Suprapubic skin (tissue), 4 donors: Measurements from ENCODE around the gene MTHFSD. TPM values are rescaled to one million over a fixed set of nuclear protein-coding genes. Genes with fewer than 3 reads are reported as not detected.

Source experiments
- DNase-seq, 2 donors: peaks; one replicate each; pipeline ENCODE4 v3.0.0-alpha.2; 2019; ENCODE audit warnings: low spot score in 2 of 2
- H3K27ac ChIP-seq: fragments of 200-600 bp; sonication (generic); one replicate; pipeline ENCODE4 v1.5.1; 2019
- H3K27me3 ChIP-seq: fragments of 200-600 bp; sonication (generic); one replicate; pipeline ENCODE4 v1.5.1; 2019
- H3K36me3 ChIP-seq: fragments of 200-600 bp; sonication (generic); one replicate; pipeline ENCODE4 v1.5.1; 2019
- H3K4me1 ChIP-seq: fragments of 200-600 bp; sonication (generic); one replicate; pipeline ENCODE4 v1.5.1; 2019
- H3K4me3 ChIP-seq: fragments of 200-600 bp; sonication (generic); one replicate; pipeline ENCODE4 v1.5.1; 2019; ENCODE audit warnings: mild to moderate bottlenecking
- H3K9me3 ChIP-seq: fragments of 200-600 bp; sonication (generic); one replicate; pipeline ENCODE4 v1.5.1; 2019
- CTCF ChIP-seq, 2 donors: fragments of 200-600 bp in 1 of 2; fragments of 450-650 bp in 1 of 2; sonication (generic) in 1 of 2; IDR thresholded peaks; one replicate each; pipeline ENCODE4 v1.5.1; 2016 to 2019; ENCODE audit warnings: antibody characterized with exemption in 2 of 2, mild to moderate bottlenecking in 1 of 2, moderate library complexity in 1 of 2
- EP300 ChIP-seq: sonication (generic); formaldehyde crosslinking; IDR thresholded peaks from one replicate; pipeline ENCODE4 v1.6.1; 2017; ENCODE audit warnings: antibody characterized with exemption
- POLR2A ChIP-seq, 2 donors: fragments of 450-650 bp; IDR thresholded peaks; one replicate each; pipeline ENCODE4 v1.6.1; 2017; ENCODE audit warnings: antibody characterized with exemption in 2 of 2, mild to moderate bottlenecking in 2 of 2, moderate library complexity in 2 of 2
- POLR2AphosphoS5 ChIP-seq, 3 donors: sonication (generic); formaldehyde crosslinking; IDR thresholded peaks; one replicate each; pipeline ENCODE4 v1.6.1; 2017; ENCODE audit warnings: antibody characterized with exemption in 3 of 3
- WGBS: methylation state at CpG from one replicate; pipeline ENCODE4 v1.1.5; 2018; 5-methylcytosine and 5-hydroxymethylcytosine counted together
- total RNA-seq, 4 donors: library from RNA; depleted of rRNA; stranded (reverse); fragments of >200 nt; gene quantifications; one replicate each; pipeline ENCODE4 v1.1.0, GENCODE V29; 2016

The MTHFSD gene
- total RNA-seq, 4 donors from 2014 or later = 12.4 to 43.4 (median 18.8) TPM

DNA sequence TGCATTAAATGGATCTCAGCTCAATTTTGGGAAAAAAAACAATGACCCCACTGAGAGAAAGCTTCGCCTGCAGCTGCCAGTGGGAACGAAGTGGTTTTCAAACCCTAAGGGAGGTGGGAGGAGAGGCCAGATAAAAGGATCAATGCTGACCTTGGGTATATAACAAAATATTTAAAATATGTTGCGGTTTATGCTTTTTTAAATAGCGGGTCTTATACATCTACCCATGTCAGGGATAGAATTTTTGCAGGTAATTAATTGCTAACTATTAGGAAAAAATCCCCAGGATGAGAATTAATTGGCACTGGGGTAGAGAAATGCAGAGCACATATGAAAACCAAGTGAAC lies 55.6 kb downstream of the MTHFSD start:
- no peaks in the 10 kb centered on the region for H3K9me3 ChIP-seq
- DNase-seq = no peak
- H3K4me3 ChIP-seq = no peak overlapping the region
- H3K36me3 ChIP-seq = no peaks in the 10 kb centered on the region
- WGBS = 15% methylated on average over 4 of the region's 4 CpGs
- H3K27me3 ChIP-seq = peaks cover 100% of the 10 kb centered on the region
- no peak overlapping the region for H3K27ac ChIP-seq
- peaks cover 25% of the 10 kb centered on the region for H3K4me1 ChIP-seq
- TF ChIP-seq EP300 (no peak), CTCF (IDR thresholded peaks at IDR 0.05) (no peak), POLR2AphosphoS5 (IDR thresholded peaks at IDR 0.05) (no peak), POLR2A (IDR thresholded peaks at IDR 0.05) (no peak)

DNA sequence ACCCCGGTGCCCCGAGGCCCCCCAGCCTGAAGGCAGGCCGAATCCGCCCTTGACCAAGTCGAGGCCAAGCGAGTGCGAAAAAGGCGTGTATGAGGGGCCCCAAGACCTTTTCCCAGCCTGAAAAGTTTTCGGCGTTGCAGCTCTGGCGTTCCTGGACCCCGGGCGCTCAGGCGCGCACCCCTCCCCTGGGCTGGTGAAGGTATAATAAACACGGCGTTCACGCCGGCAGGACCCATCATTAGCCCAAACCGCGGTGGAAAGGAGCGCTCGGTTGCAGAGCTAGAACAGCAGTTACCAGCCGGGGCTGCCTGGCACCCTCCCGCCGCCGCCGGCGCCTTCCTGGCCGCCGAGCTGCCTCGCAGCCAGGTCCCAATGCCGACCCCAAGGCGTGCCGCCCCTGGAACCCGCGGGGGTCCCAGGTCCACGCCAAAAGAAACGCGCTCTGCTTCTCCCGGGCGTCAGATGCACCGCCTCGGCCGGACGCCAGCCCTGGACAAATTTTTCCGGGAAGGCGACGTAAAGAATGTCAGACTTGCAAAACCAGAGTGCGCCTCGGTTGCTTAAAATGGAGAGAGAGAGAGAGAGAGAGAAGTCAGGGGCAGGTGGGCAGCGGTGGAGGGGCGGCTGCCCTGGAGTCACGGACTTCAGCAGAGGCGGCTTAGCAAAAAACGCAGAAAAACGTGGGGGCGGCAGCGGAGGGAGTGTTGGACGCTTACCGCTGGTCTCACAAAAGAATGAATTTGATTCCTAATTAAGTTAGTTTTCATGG lies 56.2 kb downstream of the MTHFSD start:
- 3% methylated on average over 33 of the region's 61 CpGs for WGBS
- peaks cover 100% of the 10 kb centered on the region for H3K27me3 ChIP-seq

GRCh38 chr16:86498155-86498670 lies 56.8 kb downstream of the MTHFSD start:
- no peak for TF ChIP-seq EP300
- no peak for TF ChIP-seq POLR2A (IDR thresholded peaks at IDR 0.05)
- TF ChIP-seq POLR2AphosphoS5 (IDR thresholded peaks at IDR 0.05) = no peak
- no peak for TF ChIP-seq CTCF (IDR thresholded peaks at IDR 0.05)
- H3K27ac ChIP-seq = no peak overlapping the region
- 1% methylated on average over 20 of the region's 29 CpGs for WGBS
- H3K4me3 ChIP-seq = peak overlapping the region; percentile 4
- H3K36me3 ChIP-seq = no peaks in the 10 kb centered on the region
- H3K4me1 ChIP-seq = peaks cover 23% of the 10 kb centered on the region
- no peaks in the 10 kb centered on the region for H3K9me3 ChIP-seq
- peaks cover 100% of the 10 kb centered on the region for H3K27me3 ChIP-seq
- DNase-seq = no peak

More for the DNA sequence above, 56.2 kb downstream of the MTHFSD start:
- no peak for TF ChIP-seq CTCF (IDR thresholded peaks at IDR 0.05)
- H3K27ac ChIP-seq = no peak overlapping the region
- peak overlapping the region; percentile 4 for H3K4me3 ChIP-seq
- H3K9me3 ChIP-seq = no peaks in the 10 kb centered on the region
- no peaks in the 10 kb centered on the region for H3K36me3 ChIP-seq
- H3K4me1 ChIP-seq = peaks cover 25% of the 10 kb centered on the region
- no peak for DNase-seq

DNA sequence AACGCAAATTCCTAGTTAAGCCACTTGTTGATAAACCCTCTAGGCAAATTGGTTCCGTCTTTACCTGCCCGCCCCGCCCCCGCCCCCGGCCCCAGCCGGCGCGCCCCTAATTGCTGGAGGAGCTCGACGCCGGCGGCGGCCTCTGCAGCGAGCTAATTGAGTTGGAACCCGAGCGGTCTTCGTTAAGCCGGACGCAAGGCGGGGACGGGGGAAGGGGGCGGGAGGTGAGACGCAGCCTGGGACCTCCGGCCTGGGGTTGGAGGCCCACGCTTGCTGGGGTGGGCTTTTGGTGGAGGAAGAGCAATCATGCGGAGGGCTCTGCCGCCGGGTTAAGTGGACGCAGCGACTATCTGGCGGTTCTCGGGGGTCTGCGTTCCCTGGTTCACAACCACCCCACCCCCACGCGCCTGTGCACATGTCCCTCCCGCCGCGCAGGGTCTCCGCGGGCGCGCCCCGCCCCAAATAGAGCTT lies 57.4 kb downstream of the MTHFSD start:
- Histone ChIP-seq H3K27me3 (peaks cover 100% of the 10 kb centered on the region), H3K4me3 (no peak overlapping the region), H3K4me1 (peaks cover 23% of the 10 kb centered on the region), H3K27ac (no peak overlapping the region), H3K36me3 (no peaks in the 10 kb centered on the region), H3K9me3 (no peaks in the 10 kb centered on the region)
- WGBS = 17% methylated on average over 1 of the region's 44 CpGs
- no peak for DNase-seq
- TF ChIP-seq CTCF (IDR thresholded peaks at IDR 0.05) = no peak
- no peak for TF ChIP-seq POLR2A (IDR thresholded peaks at IDR 0.05)
- TF ChIP-seq EP300 = no peak
- TF ChIP-seq POLR2AphosphoS5 (IDR thresholded peaks at IDR 0.05) = no peak

DNA sequence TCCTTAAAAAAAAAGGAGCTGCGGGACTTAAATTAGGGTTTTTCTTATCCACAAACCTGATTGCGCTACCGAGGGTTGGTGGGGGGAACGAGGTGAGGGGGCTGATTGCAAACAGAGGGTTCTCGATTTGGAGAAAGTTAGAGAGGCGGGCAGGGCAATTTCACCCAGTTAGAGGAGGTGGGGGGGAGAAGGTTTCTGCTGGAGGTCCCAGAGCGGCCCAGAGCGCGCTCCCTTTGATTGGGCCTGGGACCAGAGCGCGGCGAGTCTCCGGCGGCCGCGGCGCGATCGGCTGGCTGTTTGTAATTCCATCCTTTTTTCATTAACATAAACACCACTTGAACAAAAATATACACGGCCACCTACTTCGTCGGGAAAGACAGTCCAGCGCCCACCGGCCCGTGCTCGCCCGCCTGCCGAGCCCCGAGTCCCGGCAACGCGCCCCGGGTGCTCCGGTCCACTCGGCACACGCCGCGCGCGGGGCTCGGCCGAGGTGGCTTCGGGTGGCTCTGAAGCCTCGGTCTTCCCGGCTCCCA lies 58.0 kb downstream of the MTHFSD start:
- WGBS = 8% methylated on average over 34 of the region's 45 CpGs
- no peak for TF ChIP-seq CTCF (IDR thresholded peaks at IDR 0.05)
- TF ChIP-seq POLR2AphosphoS5 (IDR thresholded peaks at IDR 0.05) = no peak
- TF ChIP-seq POLR2A (IDR thresholded peaks at IDR 0.05) = no peak
- TF ChIP-seq EP300 = no peak
- Histone ChIP-seq H3K9me3 (no peaks in the 10 kb centered on the region), H3K36me3 (no peaks in the 10 kb centered on the region), H3K4me3 (no peak overlapping the region), H3K4me1 (peaks cover 23% of the 10 kb centered on the region), H3K27ac (no peak overlapping the region), H3K27me3 (peaks cover 100% of the 10 kb centered on the region)
- no peak for DNase-seq
